Endothelial cell of umbilical vein (primary cell): ENCODE measurements around the gene CYP1A1. TPM values are rescaled to one million over a fixed set of nuclear protein-coding genes. Genes with fewer than 3 reads are reported as not detected.

ENCODE experiments used
- BruUV-seq: library from RNA; stranded (reverse); fragments of 400-500 nt; replicated peaks from 2 replicates; lab custom pipeline; 2021; lab: Mats Ljungman, UMichigan
- CTCF ChIA-PET: fragments of 300-600, 350-600 bp; sonication (Branson Sonifier 250); formaldehyde crosslinking; loops from one replicate; lab custom pipeline; 2021; ENCODE audit warnings: antibody characterized with exemption, inconsistent platforms; lab: Charles Lee
- POLR2A ChIA-PET: fragments of 300-600, 350-600 bp; sonication (Branson Sonifier 250); formaldehyde crosslinking; loops from one replicate; lab custom pipeline; 2021; ENCODE audit warnings: antibody characterized with exemption, inconsistent platforms; lab: Charles Lee
- DNase-seq: peaks from one replicate; pipeline ENCODE4 v3.0.0-alpha.2; 2011; ENCODE audit warnings: low read depth, low spot score
- FAIRE-seq: peaks from 2 replicates; lab custom pipeline; 2011; peaks lifted over from hg19 to GRCh38; lab: Jason Lieb, UNC
- H2AFZ ChIP-seq: 2 replicates; pipeline ENCODE4 v1.6.0; 2012; ENCODE audit warnings: low read depth, low read length, control low read depth, inconsistent platforms
- H3K27ac ChIP-seq: 2 replicates; pipeline ENCODE4 v1.5.1; 2011; ENCODE audit warnings: low read depth, mild to moderate bottlenecking, control low read depth, low read length, moderate library complexity; ENCODE audit not compliant: insufficient read depth
- H3K27me3 ChIP-seq, 2 experiments: 2 replicates each; pipeline versions ENCODE4 v1.6.0 to v1.6.1; 2011; ENCODE audit warnings: low read length in 2 of 2, mixed read lengths in 1 of 2; ENCODE audit not compliant: control insufficient read depth in 2 of 2, insufficient read depth in 2 of 2
- H3K36me3 ChIP-seq, 2 experiments: 2 replicates in 1 of 2; 3 replicates in 1 of 2; pipeline ENCODE4 v1.5.1; 2011; ENCODE audit warnings: low read length in 2 of 2, mild to moderate bottlenecking in 1 of 2, moderate library complexity in 1 of 2; ENCODE audit not compliant: control insufficient read depth in 2 of 2, insufficient read depth in 2 of 2; ENCODE audit errors: extremely low read depth in 1 of 2
- H3K4me1 ChIP-seq: 3 replicates; pipeline ENCODE4 v1.5.1; 2011; ENCODE audit warnings: mild to moderate bottlenecking, low read length; ENCODE audit not compliant: control insufficient read depth, insufficient read depth; ENCODE audit errors: extremely low read depth
- H3K4me2 ChIP-seq: 2 replicates; pipeline ENCODE4 v1.6.1; 2011; ENCODE audit warnings: low read length, control low read depth, mixed read lengths; ENCODE audit not compliant: insufficient read depth
- H3K4me3 ChIP-seq, 3 experiments: fragments of 200-600 bp in 1 of 3; sonication (generic), shearing (Covaris generic) in 1 of 3; replicated peaks in 1 of 3; 2 replicates each; pipeline ENCODE4 v1.5.1; 2011 to 2016; ENCODE audit warnings: control low read depth in 3 of 3, low read length in 3 of 3, mild to moderate bottlenecking in 2 of 3, inconsistent platforms in 1 of 3, low read depth in 1 of 3, moderate library complexity in 1 of 3; ENCODE audit not compliant: insufficient read depth in 1 of 3
- H3K79me2 ChIP-seq: 2 replicates; pipeline ENCODE4 v1.6.0; 2012; ENCODE audit warnings: low read length, inconsistent platforms; ENCODE audit not compliant: control insufficient read depth, insufficient read depth
- H3K9ac ChIP-seq: replicated peaks from 2 replicates; pipeline ENCODE3; 2011; ENCODE audit warnings: low read length, control low read depth; ENCODE audit not compliant: insufficient read depth; ENCODE audit errors: extremely low read depth
- H3K9me1 ChIP-seq: replicated peaks from 3 replicates; pipeline ENCODE4 v1.6.0; 2011; ENCODE audit warnings: mild to moderate bottlenecking, low read length; ENCODE audit not compliant: control insufficient read depth, insufficient read depth; ENCODE audit errors: extremely low read depth
- H3K9me3 ChIP-seq: replicated peaks from 2 replicates; pipeline ENCODE4 v1.5.1; 2012; ENCODE audit warnings: low read length, inconsistent platforms; ENCODE audit not compliant: control insufficient read depth, insufficient read depth
- H4K20me1 ChIP-seq: replicated peaks from 2 replicates; pipeline ENCODE3; 2011; ENCODE audit warnings: mild to moderate bottlenecking, low read length; ENCODE audit not compliant: control insufficient read depth, insufficient read depth; ENCODE audit errors: extremely low read depth
- CTCF ChIP-seq, 2 donors: IDR thresholded peaks; 1 replicate in 1 of 2; 2 replicates in 1 of 2; pipeline ENCODE4 v1.5.1; 2011; ENCODE audit warnings: low read length in 2 of 2, mild to moderate bottlenecking in 2 of 2, moderate library complexity in 2 of 2, control low read depth in 1 of 2, inconsistent platforms in 1 of 2, low read depth in 1 of 2; ENCODE audit not compliant: insufficient read depth in 1 of 2; ENCODE audit errors: extremely low read depth in 1 of 2
- FOS ChIP-seq: IDR thresholded peaks from 2 replicates; pipeline ENCODE4 v1.6.1; 2011; ENCODE audit warnings: mild to moderate bottlenecking, low read length, moderate library complexity, borderline replicate concordance; ENCODE audit not compliant: insufficient read depth
- GATA2 ChIP-seq: IDR thresholded peaks from 2 replicates; pipeline ENCODE4 v1.7.0; 2011; ENCODE audit warnings: low read depth, mild to moderate bottlenecking, moderate library complexity, mixed read lengths, low read length; ENCODE audit not compliant: insufficient read length, insufficient read depth
- JUN ChIP-seq: IDR thresholded peaks from 2 replicates; pipeline ENCODE4 v1.6.1; 2011; ENCODE audit warnings: borderline replicate concordance, low read depth; ENCODE audit not compliant: insufficient read length, insufficient read depth
- MYC ChIP-seq: IDR thresholded peaks from one replicate; pipeline ENCODE4 v1.6.1; 2011; ENCODE audit warnings: mild to moderate bottlenecking, low read depth, low read length
- POLR2AphosphoS5 ChIP-seq: IDR thresholded peaks from 2 replicates; pipeline ENCODE4 v1.6.1; 2012; ENCODE audit warnings: low read depth, mild to moderate bottlenecking, control low read depth, low read length, moderate library complexity; ENCODE audit not compliant: insufficient read depth
- dilution Hi-C: fragments of 300-500 bp; cut with MboI; formaldehyde crosslinking; loops from one replicate; pipeline ENCODE4 v1.15.0; 2019; ENCODE audit warnings: low sequenced_read_pairs; ENCODE audit not compliant: extremely low pct_ligation_motif_present
- intact Hi-C: fragments of 100-400 bp; cut with micrococcal nuclease; formaldehyde crosslinking; loops from one replicate; pipeline ENCODE4 v1.10.0; 2022
- polyA plus RNA-seq, 4 experiments: library from polyadenylated mRNA; depleted of rRNA in 3 of 4; stranded (reverse) in 3 of 4; unstranded in 1 of 4; fragments of >200 nt; gene quantifications; 2 replicates each; pipeline versions ENCODE4 v1.2.1 to v1.2.3, GENCODE V29; 2011 to 2012; ENCODE audit warnings: missing spikeins in 1 of 4
- total RNA-seq: library from RNA; stranded (reverse); gene quantifications from 2 replicates; pipeline ENCODE4 v1.2.3, GENCODE V29; 2021

Gene CYP1A1
- total and polyA plus RNA-seq, 2 donors (not counting 3 experiments of a cell fraction or from before 2014, with no cell fraction given): 7.6 to 13.1 TPM

GRCh38 chr15:74749832-74750231 lies 24.5 kb upstream of the CYP1A1 start:
- intact Hi-C loops (loop anchor here (10.0 kb wide), 1 partner anchor 525 kb away; no protein-coding TSS in a partner anchor), dilution Hi-C loops (loop anchor here (25.0 kb wide), 1 partner anchor 113 kb away; no protein-coding TSS in a partner anchor)
- no peak overlapping the region for H3K4me2 ChIP-seq
- no TSS peak for BruUV-seq
- H3K36me3 ChIP-seq: no peaks in the 10 kb centered on the region
- H3K9ac ChIP-seq: no peak overlapping the region
- DNase-seq: no peak
- H4K20me1 ChIP-seq: no peaks in the 10 kb centered on the region
- no peaks in the 10 kb centered on the region for H3K4me1 ChIP-seq
- no peaks in the 10 kb centered on the region for H3K9me3 ChIP-seq
- H2AFZ ChIP-seq: no peak overlapping the region
- ChIA-PET POLR2A (interaction anchor here (1.0 kb wide), 1 partner anchor 112 kb away, joined by 3 read pairs; no protein-coding TSS in a partner anchor), CTCF (interaction anchor here (0.8 to 1.4 kb wide), 4 partner anchors 9 to 32 kb away, joined by 3 read pairs; partner anchors contain the start of gene CSK)
- no peak overlapping the region for H3K27ac ChIP-seq
- no peak overlapping the region for H3K4me3 ChIP-seq
- no peaks in the 10 kb centered on the region for H3K79me2 ChIP-seq
- H3K27me3 ChIP-seq: peaks cover 0 to 1% of the 10 kb centered on the region in 2 experiments
- no peak for FAIRE-seq
- TF ChIP-seq POLR2AphosphoS5 (no peak), GATA2 (no peak), CTCF (IDR thresholded peaks at IDR 0.05; ENCODE audit: extremely low read depth in 1 of 2, insufficient read depth in 1 of 2, low read depth in 1 of 2, low read length in 2 of 2) (no peak), MYC (no peak), JUN (no peak), FOS (no peak)
- H3K9me1 ChIP-seq: no peaks in the 10 kb centered on the region
